Fibroblast of mammary gland (primary cell): ENCODE measurements around the gene CFAP61.
"Not testable (repeated sequence)": the region's sequence is repeated elsewhere in the genome, so short reads cannot be mapped to it uniquely, and the experiment has no call there.

Experiments used
- DNase-seq: peaks from one replicate; pipeline ENCODE4 v3.0.0-alpha.2; 2010; ENCODE audit warnings: low read depth
- H3K4me3 ChIP-seq: 2 replicates; pipeline ENCODE4 v1.5.1; 2011; ENCODE audit warnings: low read depth, mild to moderate bottlenecking, low read length, moderate library complexity; ENCODE audit not compliant: control insufficient read depth
- TF ChIP-seq, protein P1 (sequence below): conservative IDR thresholded peaks from 2 replicates; pipeline ENCODE4 v1.5.1; 2011; ENCODE audit warnings: low read depth, low read length, inconsistent platforms; ENCODE audit not compliant: control insufficient read depth, insufficient read depth

The CFAP61 gene, protein sequence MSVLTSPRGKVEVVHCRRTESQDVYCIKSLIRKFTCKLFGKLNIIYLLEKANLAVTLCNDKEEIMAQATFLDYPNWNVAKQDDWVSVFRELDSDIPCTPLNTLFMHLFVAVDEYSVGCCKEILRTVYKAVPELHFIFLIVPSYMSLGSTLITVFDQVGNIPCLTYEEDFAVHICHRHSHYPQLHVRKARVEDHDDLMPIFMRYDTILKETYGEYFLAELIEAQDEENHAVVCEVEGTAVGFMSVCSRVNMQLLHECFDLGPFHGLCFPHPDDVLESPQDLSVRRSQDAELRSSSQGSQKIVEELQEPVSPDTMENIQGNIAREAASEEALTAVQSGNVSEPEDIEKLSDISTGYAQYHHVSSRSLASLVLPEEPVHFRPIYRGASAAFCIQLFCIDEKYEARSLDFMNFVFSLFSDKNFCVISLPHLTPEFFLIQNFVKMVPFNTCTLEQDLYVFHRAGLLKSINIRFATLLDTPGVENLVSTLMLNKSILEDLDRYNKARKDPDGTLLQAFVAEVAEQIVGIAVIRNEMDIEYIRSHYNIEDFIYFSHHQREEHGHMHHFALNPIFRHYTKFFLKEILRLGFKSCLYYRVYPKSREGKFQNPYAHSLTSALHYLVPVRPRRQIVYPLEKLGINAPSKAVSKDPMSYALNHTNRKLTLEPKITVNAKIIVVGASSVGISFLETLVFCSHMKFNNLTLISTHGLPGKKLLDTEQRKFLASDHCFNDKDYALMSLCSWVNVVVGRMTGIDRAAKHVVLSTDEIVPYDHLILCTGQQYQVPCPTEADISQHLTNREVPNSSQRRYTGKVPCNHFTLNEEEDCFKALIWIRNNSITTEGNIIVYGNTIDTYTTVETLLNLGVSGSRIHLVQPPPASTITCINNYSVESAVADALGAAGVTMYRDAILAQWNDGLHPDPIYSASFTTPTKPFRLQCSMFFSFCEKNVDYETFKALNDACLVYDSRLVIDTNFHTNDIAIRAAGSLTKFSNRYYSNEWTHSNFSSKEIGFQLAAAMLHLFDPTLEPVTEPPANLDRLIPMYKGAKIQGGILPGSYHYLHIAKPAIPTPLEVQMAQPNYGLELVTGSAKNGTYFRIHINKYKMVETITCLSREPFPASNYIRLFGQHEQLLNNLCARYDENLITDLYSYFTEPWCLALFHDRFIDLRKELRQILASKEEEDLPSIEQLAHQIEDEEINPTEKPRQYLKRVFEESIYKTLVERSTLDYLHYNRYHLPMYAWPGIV

DNA sequence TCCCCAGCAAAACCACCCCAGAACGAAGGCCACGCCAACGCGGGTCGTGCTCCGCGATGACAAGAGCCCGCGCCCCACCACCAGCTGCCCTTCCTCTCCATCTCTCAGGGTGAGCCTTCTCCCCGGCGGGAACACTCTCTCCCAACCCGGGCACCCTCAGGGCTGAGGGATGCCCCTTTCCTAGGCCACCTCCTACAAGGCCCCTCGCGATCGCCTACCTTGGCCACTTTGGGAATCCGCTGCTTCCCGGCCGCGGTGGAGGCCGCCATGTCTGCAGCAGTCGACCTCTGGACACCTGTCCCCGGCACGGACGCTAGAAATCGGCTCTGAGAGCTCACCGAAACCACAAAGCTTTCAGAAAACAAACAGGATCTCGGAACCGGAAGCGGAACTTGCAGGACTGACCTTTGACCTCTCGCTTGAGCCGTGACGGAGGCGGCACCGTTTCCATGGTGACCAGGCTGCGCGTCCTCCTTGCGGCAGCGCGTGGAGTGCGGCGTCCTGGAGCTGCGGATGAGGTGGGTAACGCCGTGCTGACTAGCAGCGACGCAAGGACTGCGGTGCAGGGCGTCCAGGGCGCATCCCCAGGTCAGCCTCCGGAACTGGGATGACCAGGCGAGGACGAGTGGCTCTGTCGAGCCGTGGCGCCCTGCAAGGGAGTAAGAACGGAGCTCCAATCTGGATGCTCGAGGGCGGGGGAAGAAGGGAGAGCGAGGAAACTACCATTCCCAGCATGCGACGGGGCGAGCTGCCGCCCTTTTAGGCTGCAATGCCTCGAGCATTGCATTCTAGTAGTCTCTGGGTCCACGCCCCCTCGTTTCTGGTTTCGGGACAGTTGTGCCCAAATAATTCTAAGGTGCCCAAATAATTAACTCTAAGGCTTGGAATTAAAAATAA, at the start of gene CFAP61, which contains the start of gene CRNKL1:
Gene CFAP61 (plus strand): TSS at position 459 of the 897 bp plus-strand sequence. CDS start 4,122 bp downstream, outside the sequence.
Gene CRNKL1 (minus strand): TSS at position 393 of the 897 bp plus-strand sequence. CDS start 124 bp downstream, at position 269.
- peak; percentile 96 for DNase-seq
- TF ChIP-seq, protein P1, sequence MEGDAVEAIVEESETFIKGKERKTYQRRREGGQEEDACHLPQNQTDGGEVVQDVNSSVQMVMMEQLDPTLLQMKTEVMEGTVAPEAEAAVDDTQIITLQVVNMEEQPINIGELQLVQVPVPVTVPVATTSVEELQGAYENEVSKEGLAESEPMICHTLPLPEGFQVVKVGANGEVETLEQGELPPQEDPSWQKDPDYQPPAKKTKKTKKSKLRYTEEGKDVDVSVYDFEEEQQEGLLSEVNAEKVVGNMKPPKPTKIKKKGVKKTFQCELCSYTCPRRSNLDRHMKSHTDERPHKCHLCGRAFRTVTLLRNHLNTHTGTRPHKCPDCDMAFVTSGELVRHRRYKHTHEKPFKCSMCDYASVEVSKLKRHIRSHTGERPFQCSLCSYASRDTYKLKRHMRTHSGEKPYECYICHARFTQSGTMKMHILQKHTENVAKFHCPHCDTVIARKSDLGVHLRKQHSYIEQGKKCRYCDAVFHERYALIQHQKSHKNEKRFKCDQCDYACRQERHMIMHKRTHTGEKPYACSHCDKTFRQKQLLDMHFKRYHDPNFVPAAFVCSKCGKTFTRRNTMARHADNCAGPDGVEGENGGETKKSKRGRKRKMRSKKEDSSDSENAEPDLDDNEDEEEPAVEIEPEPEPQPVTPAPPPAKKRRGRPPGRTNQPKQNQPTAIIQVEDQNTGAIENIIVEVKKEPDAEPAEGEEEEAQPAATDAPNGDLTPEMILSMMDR: no peak
- peak within 1 kb of the TSS; percentile 97 for H3K4me3 ChIP-seq

DNA sequence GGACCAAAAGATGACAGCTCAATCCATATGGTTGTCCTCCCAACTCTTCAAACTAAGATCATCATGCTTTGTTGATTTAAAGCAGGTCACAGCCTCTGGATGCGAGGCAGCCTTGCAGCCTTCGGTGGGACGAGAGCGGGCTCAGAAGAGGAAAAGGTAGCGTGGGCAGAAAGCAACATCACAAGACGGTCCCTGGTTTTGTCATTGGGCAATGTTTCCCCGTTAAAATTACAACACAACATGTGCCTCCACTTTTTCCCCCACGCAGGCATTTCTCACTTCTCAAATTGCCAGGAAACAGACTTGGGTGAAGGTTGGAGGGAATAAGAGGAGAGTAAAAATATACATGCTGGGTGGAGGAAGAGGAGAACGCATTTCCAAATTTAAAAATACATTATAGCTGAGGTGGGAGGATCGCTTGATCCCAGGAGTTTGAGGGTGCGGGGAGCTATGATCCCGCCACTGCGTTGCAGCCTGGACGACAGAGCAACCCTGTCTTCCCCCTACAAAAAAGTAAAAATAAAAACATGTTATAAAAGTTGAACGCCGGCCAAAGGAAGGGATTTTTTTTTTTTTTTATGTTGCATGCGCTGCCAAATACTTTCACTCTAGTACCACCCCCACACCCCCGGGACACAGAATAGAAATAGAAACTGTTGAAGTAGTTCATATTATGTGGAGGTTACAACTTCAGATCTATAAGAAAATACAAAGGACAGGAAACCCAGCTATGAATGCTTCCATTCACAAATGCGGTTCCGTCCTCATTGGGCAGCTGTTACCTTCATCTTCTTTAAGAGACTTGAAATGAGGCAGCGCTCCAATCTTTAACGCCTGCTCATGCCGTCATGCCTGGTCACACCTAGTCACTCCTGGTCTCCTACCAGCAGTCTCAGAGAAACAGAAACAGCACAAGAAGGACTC, 49.0 kb upstream of the CFAP61 start:
- DNase-seq: peak; percentile 75
- TF ChIP-seq, protein P1: no peak
- no peak overlapping the region for H3K4me3 ChIP-seq

DNA sequence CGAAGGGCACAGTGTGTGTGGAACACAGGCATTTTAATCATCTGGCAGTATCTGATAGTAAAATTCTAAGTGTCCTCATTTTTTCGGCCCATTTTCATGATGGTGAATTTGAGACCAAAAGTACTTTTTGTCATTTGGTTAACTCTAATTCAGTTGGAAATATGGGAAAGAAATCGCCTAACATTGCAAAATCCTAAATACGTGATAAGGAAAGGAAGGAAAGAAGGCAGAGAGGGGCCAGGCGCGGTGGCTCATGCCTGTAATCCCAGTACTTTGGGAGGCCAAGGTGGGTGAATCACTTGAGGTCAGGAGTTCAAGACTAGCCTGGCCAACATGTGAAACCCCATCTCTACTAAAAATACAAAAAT, 48.4 kb upstream of the CFAP61 start:
- H3K4me3 ChIP-seq: not testable (repeated sequence)
- DNase-seq: peak; percentile 41

DNA sequence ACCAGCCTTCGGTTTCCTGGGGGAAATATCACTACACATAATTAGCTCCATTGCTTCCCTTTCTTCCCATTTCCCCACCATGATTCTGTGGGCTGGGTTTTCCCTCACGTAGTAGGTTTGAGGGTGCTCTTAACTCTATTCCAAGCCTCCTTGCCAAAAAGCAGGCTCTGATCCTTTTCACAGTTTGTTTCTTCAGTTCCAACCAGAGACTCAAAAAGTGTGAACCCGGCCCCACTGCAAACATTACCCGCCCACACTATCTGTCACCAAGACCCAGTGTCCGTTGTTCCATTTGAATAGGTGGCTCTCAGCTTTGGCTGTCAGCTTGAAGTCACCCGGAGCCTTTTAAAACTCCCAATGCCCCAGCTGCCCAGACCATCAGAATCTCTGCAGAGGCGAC, 47.0 kb upstream of the CFAP61 start:
- TF ChIP-seq, protein P1: no peak
- DNase-seq: no peak
- no peak overlapping the region for H3K4me3 ChIP-seq

DNA sequence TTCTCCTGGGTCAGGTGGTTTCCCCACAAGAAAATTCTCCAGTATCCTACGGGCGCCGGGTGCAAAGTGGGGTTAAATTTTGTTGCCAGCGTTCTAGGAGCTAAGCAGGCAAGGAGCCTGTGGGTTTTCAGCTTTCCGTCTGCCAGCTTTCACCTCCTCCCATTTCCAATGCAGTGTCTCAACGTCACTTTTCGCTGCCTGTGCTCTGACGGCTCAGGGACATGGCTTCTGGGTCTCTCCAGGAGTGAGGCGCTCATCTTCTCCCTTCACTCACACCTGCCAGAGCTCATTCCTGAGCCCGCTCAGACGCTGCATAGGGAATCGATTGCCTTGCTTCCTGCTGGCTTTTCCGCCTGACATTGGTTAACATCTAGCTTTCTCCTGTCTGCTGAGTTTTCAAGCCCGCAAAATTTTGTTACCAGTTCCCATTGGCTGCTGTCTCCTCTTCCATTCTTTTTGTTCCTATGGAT, 42.5 kb upstream of the CFAP61 start:
- no peak for DNase-seq
- no peak overlapping the region for H3K4me3 ChIP-seq
- TF ChIP-seq, protein P1: no peak
